ENCODE data around the gene CACNA2D4. TPM values are rescaled to one million over a fixed set of nuclear protein-coding genes. Genes with fewer than 3 reads are reported as not detected.

The CACNA2D4 gene
- total and polyA plus RNA-seq, 8 donors: 0.60 to 3.1 (median 2.0) TPM

DNA sequence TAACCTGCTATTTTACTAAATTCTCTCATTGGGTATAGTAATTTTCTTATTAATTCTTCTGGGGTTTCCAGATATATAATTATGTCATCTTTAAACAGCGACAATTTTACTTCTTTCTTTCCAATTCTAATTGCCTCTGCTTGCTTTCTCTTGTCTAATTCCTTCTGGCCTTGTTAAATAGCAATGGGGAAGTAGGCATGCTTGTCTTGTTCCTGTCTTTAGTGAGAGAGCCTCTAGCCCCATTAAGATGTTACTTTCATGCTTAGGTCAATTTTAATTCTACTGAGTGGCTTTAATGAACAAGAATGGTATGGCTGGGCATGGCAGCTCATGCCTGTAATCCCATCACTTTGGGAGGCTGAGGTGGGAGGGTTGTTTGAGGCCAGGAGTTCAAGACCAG is 66.4 kb downstream of the CACNA2D4 start:
- DNase-seq (no peak), FAIRE-seq (no peak), ATAC-seq (no peak)
- H3K9me3 ChIP-seq: no peaks in the 10 kb centered on the region
- no peaks in the 10 kb centered on the region for H3K27me3 ChIP-seq
- TF ChIP-seq, protein P1, sequence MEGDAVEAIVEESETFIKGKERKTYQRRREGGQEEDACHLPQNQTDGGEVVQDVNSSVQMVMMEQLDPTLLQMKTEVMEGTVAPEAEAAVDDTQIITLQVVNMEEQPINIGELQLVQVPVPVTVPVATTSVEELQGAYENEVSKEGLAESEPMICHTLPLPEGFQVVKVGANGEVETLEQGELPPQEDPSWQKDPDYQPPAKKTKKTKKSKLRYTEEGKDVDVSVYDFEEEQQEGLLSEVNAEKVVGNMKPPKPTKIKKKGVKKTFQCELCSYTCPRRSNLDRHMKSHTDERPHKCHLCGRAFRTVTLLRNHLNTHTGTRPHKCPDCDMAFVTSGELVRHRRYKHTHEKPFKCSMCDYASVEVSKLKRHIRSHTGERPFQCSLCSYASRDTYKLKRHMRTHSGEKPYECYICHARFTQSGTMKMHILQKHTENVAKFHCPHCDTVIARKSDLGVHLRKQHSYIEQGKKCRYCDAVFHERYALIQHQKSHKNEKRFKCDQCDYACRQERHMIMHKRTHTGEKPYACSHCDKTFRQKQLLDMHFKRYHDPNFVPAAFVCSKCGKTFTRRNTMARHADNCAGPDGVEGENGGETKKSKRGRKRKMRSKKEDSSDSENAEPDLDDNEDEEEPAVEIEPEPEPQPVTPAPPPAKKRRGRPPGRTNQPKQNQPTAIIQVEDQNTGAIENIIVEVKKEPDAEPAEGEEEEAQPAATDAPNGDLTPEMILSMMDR (IDR thresholded peaks at IDR 0.05): no peak
- WGBS, 2 donors: 68 to 86% methylated on average over 1 of the region's 1 CpG
- H3K36me3 ChIP-seq: no peaks in the 10 kb centered on the region
- no peaks in the 10 kb centered on the region for H3K4me1 ChIP-seq
- intact Hi-C loops (cut with DNase I): no loop called here
- H3K4me3 ChIP-seq: no peak overlapping the region
- H3K27ac ChIP-seq: no peak overlapping the region

DNA sequence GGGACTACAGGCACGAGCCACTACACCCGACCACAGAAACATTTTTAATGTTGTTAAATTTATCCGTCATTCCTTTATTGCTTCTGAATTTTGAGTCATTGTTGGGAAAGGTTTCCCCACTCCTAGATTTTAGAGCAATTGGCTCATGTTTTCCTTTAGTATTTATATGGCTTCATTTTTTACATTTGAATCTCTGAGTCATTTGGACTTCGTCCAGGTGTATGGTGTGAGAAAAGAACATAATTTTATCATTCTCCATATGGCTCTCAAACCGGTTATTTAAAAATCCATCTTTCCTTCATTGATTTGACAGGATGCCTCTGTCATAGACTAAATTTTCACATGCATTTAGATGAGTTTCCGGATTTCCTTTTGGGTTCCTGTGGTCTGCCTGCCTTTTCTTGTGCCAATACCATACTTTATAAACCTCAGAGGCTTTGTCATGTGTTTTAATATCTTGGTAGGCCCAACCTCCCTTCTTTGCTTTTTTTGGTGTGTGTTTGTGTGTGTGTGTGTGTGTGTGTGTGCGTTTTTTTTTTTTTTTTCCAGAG is 67.2 kb downstream of the CACNA2D4 start:
- no peak for DNase-seq
- no peak for ATAC-seq
- intact Hi-C loops (cut with DNase I): no loop called here
- no peak for FAIRE-seq
- Histone ChIP-seq H3K4me1 (no peaks in the 10 kb centered on the region), H3K9me3 (no peaks in the 10 kb centered on the region), H3K27ac (no peak overlapping the region), H3K27me3 (no peaks in the 10 kb centered on the region), H3K4me3 (no peak overlapping the region), H3K36me3 (no peaks in the 10 kb centered on the region)
- WGBS, 2 donors: 65 to 70% methylated on average over 7 of the region's 7 CpGs
- TF ChIP-seq, protein P1 (IDR thresholded peaks at IDR 0.05): no peak

DNA sequence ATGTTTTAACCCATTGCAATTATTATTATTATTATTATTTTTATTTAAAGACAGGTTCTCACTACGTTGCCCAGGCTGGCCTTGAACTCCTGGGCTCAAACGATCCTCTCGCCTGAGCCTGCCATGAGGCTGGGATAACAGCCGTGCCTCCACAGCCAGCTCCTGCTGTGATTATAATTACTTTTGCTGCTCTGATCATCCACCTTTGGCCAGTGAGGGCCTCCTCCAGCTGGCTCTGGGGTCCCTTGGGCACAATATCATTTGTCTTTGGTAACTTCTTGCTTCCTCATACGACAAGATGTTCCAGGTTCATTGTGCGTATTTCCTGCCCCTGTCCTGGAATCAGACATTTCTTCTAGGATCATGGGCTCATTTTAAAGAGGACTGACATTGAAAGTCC is 69.7 kb downstream of the CACNA2D4 start:
- H3K27me3 ChIP-seq: no peaks in the 10 kb centered on the region
- TF ChIP-seq, protein P1 (IDR thresholded peaks at IDR 0.05): no peak
- ATAC-seq (no peak), FAIRE-seq (no peak), DNase-seq (no peak)
- H3K4me1 ChIP-seq: no peaks in the 10 kb centered on the region
- intact Hi-C loops (cut with DNase I): no loop called here
- no peaks in the 10 kb centered on the region for H3K36me3 ChIP-seq
- no peak overlapping the region for H3K27ac ChIP-seq
- 66 to 76% methylated on average over 6 of the region's 6 CpGs for WGBS, 2 donors
- H3K4me3 ChIP-seq: no peak overlapping the region
- no peaks in the 10 kb centered on the region for H3K9me3 ChIP-seq

DNA sequence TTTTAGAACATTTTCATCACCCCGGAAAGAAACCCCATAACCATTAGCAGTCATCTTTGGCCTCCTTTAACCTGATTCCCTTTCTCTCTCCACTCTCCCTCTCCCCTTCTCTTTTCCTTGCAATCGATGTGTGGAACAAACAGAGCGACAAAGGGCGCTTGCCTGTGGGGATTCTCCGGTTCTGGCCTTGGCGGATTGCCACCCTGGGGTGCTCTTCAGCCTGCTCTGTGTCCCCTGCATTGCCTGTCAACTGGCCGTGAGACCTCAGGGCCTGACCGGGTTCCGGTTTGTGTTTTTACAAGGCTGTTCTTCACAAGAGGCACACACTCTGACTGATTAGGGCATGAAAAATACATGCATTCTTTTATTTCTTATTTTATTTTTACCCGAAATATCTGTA is 70.3 kb downstream of the CACNA2D4 start:
- no peak for FAIRE-seq
- TF ChIP-seq, protein P1 (IDR thresholded peaks at IDR 0.05): no peak
- Histone ChIP-seq H3K27me3 (no peaks in the 10 kb centered on the region), H3K36me3 (no peaks in the 10 kb centered on the region), H3K4me3 (no peak overlapping the region), H3K9me3 (no peaks in the 10 kb centered on the region), H3K4me1 (no peaks in the 10 kb centered on the region), H3K27ac (no peak overlapping the region)
- WGBS, 2 donors: 61 to 67% methylated on average over 10 of the region's 10 CpGs
- no peak for ATAC-seq
- DNase-seq: peak in 1 of 6 donors; percentile 41
- intact Hi-C loops (cut with DNase I): no loop called here

DNA sequence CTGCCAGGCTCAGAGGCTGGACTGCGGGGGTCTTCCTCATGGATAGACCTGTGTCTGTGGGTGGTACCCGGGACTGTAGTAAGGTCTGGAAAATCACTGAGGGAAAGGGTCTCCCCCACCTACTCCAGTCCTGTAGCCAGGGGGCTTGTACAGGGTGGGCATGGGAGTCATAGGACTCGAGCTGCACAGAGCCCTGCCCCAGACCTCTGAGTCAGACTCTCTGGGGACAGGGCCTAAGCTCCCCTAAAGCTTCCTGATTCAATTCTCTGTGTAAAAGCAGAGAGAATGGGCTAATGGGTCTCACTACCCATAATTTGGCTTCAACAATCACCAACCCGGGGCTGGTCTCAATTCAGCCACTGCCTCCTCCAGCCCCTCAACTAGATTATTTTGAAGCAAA is 71.0 kb downstream of the CACNA2D4 start:
- Histone ChIP-seq H3K9me3 (no peaks in the 10 kb centered on the region), H3K27ac (no peak overlapping the region), H3K27me3 (no peaks in the 10 kb centered on the region), H3K36me3 (no peaks in the 10 kb centered on the region), H3K4me3 (no peak overlapping the region), H3K4me1 (no peaks in the 10 kb centered on the region)
- intact Hi-C loops (cut with DNase I): no loop called here
- DNase-seq (no peak), ATAC-seq (no peak), FAIRE-seq (no peak)
- WGBS, 2 donors: 49 to 52% methylated on average over 4 of the region's 4 CpGs
- TF ChIP-seq, protein P1 (IDR thresholded peaks at IDR 0.05): no peak
